ENCODE results near the gene RPS15A.

DNA sequence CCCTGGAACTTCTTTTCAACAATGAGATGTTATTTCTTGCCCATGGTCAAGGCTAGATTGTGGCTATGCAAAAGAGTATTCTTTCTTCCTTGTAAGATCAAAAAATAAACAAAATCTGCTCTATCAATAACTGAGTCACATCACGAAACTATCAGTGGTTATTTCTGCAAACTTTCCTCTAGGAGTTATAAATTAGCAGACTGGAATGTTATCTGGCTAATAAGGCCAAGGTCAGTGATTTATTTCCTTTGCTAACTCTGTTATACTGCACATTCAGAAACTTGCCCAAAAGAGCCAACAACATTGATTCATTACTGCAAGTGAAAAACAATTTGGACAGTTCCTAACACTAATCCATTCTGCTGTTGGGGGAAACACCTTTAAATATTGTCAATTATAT lies 6.2 kb upstream of the RPS15A start:
- TF ChIP-seq EZH2 (IDR thresholded peaks at IDR 0.05; ENCODE audit: insufficient read depth, poor library complexity, severe bottlenecking) = no peak
- no peak for TF ChIP-seq EZH2phosphoT487 (IDR thresholded peaks at IDR 0.05; ENCODE audit: insufficient read depth, low read depth)
